Uterus (tissue), 4 donors: Measurements from ENCODE around the gene C1QTNF1. TPM values are rescaled to one million over a fixed set of nuclear protein-coding genes. Genes with fewer than 3 reads are reported as not detected.
"Not testable (repeated sequence)": the region's sequence is repeated elsewhere in the genome, so short reads cannot be mapped to it uniquely, and the experiment has no call there.

ENCODE experiments used
- DNase-seq, 2 donors: peaks; one replicate each; pipeline ENCODE4 v3.0.0-alpha.2; 2019 to 2020
- H3K27ac ChIP-seq, 2 donors: fragments of 200-600 bp; sonication (generic); 1 replicate in 1 of 2; 2 replicates in 1 of 2; pipeline ENCODE4 v1.5.1; 2016 to 2018
- H3K27me3 ChIP-seq, 2 donors: fragments of 200-600 bp; sonication (generic); one replicate each; pipeline ENCODE4 v1.5.1; 2018 to 2019; ENCODE audit warnings: control low read depth in 1 of 2
- H3K36me3 ChIP-seq, 2 donors: fragments of 200-600 bp; sonication (generic); one replicate each; pipeline ENCODE4 v1.5.1; 2019; ENCODE audit warnings: control low read depth in 1 of 2
- H3K4me1 ChIP-seq, 2 donors: fragments of 200-600 bp; sonication (generic); one replicate each; pipeline ENCODE4 v1.5.1; 2018 to 2019; ENCODE audit warnings: control low read depth in 1 of 2
- H3K4me3 ChIP-seq, 2 donors: fragments of 200-600 bp; sonication (generic); 1 replicate in 1 of 2; 2 replicates in 1 of 2; pipeline ENCODE4 v1.5.1; 2018 to 2019; ENCODE audit warnings: mild to moderate bottlenecking in 1 of 2
- H3K9me3 ChIP-seq, 2 donors: fragments of 200-600 bp; sonication (generic); one replicate each; pipeline ENCODE4 v1.5.1; 2019; ENCODE audit warnings: control low read depth in 1 of 2
- POLR2A ChIP-seq, 2 donors: fragments of 450-650 bp; IDR thresholded peaks; one replicate each; pipeline ENCODE4 v1.6.1; 2016; ENCODE audit warnings: antibody characterized with exemption in 2 of 2, mild to moderate bottlenecking in 1 of 2, moderate library complexity in 1 of 2
- intact Hi-C: fragments of 100-400 bp; cut with DNase I; formaldehyde crosslinking; loops from one replicate; pipeline ENCODE4 v1.15.1; 2023; ENCODE audit warnings: low total_unique reads
- total RNA-seq, 4 donors: library from RNA; depleted of rRNA in 3 of 4; stranded (reverse); fragments of >200 nt in 3 of 4; gene quantifications; one replicate each; pipeline versions ENCODE4 v1.1.0 to v1.2.4, GENCODE V29; 2014 to 2023
- TF ChIP-seq, protein P1 (sequence below), 4 experiments: fragments of 200-600 bp in 2 of 4; fragments of 450-650 bp in 2 of 4; sonication (generic) in 2 of 4; IDR thresholded peaks; one replicate each; pipeline ENCODE4 v1.5.1; 2016 to 2019; ENCODE audit warnings: antibody characterized with exemption in 4 of 4, mild to moderate bottlenecking in 2 of 4, moderate library complexity in 1 of 4
- donor health status: DM: yes; HTN: yes; CAD: no.

The C1QTNF1 gene
- total RNA-seq, 4 donors from 2014 or later, result 2.9 to 80.8 (median 39.6) TPM

DNA sequence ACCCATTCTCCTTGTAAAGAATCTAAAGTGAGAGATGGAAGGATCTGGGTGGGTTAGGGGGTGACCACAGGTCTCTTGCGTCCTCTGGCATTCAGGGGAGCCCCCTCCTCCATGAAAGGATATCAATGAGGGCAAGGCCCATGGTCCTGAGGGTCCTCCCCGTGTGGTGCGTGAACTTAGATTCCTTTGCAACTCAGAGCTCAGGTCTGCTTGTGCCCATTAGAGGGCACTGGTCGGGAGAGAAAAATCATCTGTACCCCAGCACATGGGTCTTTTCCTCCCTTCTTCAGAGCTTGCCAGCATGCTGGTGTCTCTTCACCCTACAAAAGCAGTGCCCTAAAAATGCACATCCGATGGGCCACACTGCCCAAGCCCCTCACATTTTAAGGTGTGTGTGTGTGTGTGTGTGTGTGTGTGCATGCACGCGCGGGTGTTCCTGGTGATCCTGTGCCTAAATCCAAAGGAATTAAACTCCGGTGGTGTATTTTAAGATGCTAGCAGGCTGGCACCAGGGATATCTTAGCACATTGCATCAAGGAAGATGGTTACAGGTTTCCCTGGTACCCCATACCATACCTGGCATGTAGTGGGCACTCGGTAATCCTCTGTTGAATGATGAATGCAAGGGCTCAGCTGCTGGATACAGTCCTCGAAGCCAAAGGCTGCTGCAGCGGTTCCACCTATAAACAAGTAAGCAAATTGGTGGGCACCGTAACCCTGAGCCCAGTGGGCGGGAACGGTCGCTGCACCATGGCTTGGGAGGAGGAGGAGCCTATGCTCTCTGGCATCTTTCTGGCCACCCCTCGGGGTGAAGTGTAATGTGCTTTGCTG lies 4.7 kb downstream of the C1QTNF1 start:
- peak; percentile 11 to 12 for DNase-seq
- intact Hi-C loops, result no loop called here
- H3K4me1 ChIP-seq, result peaks cover 7 to 20% of the 10 kb centered on the region in 2 donors
- H3K4me3 ChIP-seq, result no peak overlapping the region
- peak overlapping the region in 1 of 2 donors; percentile 48 for H3K27ac ChIP-seq
- H3K36me3 ChIP-seq, result no peaks in the 10 kb centered on the region
- no peaks in the 10 kb centered on the region for H3K27me3 ChIP-seq
- no peaks in the 10 kb centered on the region for H3K9me3 ChIP-seq
- TF ChIP-seq POLR2A (IDR thresholded peaks at IDR 0.05), result no peak
- TF ChIP-seq, protein P1, sequence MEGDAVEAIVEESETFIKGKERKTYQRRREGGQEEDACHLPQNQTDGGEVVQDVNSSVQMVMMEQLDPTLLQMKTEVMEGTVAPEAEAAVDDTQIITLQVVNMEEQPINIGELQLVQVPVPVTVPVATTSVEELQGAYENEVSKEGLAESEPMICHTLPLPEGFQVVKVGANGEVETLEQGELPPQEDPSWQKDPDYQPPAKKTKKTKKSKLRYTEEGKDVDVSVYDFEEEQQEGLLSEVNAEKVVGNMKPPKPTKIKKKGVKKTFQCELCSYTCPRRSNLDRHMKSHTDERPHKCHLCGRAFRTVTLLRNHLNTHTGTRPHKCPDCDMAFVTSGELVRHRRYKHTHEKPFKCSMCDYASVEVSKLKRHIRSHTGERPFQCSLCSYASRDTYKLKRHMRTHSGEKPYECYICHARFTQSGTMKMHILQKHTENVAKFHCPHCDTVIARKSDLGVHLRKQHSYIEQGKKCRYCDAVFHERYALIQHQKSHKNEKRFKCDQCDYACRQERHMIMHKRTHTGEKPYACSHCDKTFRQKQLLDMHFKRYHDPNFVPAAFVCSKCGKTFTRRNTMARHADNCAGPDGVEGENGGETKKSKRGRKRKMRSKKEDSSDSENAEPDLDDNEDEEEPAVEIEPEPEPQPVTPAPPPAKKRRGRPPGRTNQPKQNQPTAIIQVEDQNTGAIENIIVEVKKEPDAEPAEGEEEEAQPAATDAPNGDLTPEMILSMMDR (IDR thresholded peaks at IDR 0.05), result peak in 1 of 4 experiments; percentile 6

DNA sequence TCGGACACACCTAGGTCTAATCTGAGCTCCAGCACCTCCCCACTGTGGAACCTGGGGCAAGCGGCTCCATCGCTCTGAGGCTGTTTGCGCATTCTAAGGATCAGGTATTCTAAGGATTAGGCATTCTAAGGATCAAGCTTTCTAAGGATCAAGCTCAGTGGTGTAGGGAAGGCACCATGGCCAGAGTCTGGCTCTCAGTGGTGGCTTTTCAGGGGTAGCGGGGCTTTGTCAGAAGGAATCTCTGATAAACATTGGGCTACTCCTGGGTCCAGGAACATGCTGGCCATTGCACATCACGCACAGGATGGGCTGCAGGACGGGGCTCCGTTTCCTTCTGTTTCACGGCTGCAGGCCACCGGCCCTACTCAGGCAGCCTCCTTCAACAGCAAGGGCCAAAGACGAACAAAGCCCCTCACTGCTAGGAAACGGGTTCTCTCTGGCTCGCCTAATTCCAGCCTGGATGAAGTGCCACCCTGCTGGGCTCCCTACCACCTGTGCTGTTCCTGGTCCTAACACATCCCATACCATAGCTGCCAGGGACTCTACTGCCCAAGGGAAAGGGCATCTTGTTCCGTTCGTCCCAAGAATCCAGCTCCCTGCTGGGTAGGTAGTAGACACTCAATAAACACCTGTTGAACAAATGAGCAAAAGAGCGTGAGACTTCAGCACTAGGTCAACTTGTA lies 5.5 kb downstream of the C1QTNF1 start:
- no peak overlapping the region for H3K27ac ChIP-seq
- H3K9me3 ChIP-seq, result no peaks in the 10 kb centered on the region
- TF ChIP-seq, protein P1 (IDR thresholded peaks at IDR 0.05), result no peak
- TF ChIP-seq POLR2A (IDR thresholded peaks at IDR 0.05), result no peak
- intact Hi-C loops, result no loop called here
- no peaks in the 10 kb centered on the region for H3K36me3 ChIP-seq
- H3K4me1 ChIP-seq, result peaks cover 7 to 18% of the 10 kb centered on the region in 2 donors
- peak in 1 of 2 donors; percentile 11 for DNase-seq
- no peaks in the 10 kb centered on the region for H3K27me3 ChIP-seq
- no peak overlapping the region for H3K4me3 ChIP-seq

DNA sequence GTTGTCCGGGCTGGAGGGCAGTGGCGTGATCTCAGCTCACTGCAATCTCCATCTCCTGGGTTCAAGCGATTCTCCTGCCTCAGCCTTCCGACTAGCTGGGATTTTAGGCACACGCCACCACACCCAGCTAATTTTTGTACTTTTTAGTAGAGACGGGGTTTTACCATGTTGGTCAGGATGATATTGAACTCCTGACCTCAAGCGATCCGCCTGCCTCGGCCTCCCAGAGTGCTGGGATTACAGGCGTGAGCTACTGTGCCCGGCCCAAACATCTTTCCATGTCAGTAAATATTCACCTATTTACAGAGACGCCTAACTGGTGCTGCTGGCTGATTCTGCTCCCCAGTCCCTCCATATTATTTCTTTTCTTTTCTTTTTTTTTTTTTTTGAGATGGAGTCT lies 6.7 kb downstream of the C1QTNF1 start:
- H3K27ac ChIP-seq, H3K4me3 ChIP-seq, intact Hi-C loops, H3K27me3 ChIP-seq, H3K9me3 ChIP-seq, H3K36me3 ChIP-seq, DNase-seq: not testable (repeated sequence)
- peaks cover 7 to 12% of the 10 kb centered on the region in 2 donors for H3K4me1 ChIP-seq

DNA sequence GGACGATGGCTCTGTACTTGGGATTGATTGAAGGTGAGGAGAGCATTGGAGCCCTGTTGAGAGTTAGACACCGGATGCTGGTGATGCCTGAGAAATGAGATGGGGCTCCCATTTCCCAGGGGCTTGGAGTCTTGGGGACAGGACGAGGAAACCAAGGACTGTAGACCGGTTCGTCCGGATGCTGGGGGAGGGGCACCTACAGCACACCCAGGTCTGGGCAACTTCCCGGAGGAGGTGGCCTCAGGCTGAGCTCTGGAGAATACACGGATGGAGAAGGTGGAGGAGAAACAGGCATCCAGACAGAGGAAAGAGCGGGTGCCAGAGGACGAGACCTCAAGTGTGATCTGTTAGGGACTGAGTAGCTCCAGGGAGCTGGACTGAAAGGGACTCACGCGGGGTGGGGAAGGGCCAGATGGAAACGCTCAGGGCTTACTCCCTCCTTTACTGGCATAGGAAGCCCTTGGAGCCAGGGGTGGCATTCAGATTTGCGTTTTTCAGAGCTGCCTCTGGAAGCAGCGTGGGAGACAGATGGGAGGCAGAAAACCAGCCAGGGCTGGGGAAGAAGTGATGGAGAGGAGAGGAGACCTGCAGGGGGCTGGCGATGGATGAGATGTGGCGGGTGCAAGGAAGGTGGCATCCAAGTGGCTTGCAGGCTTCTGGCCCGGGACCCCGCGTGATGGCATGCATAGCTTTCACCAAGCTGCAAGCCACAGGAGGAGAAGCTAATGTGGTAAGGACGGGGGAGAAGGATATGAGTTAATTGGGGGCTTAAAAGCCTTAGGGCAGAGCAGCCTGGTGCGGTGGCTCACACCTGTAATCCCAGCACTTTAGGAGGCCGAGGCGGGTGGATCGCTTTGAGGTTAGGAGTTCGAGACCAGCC lies 8.3 kb downstream of the C1QTNF1 start:
- Histone ChIP-seq H3K9me3 (no peaks in the 10 kb centered on the region), H3K27ac (no peak overlapping the region), H3K27me3 (no peaks in the 10 kb centered on the region), H3K4me3 (no peak overlapping the region), H3K4me1 (peaks cover 2 to 4% of the 10 kb centered on the region in 2 donors), H3K36me3 (no peaks in the 10 kb centered on the region)
- intact Hi-C loops, result no loop called here
- no peak for TF ChIP-seq POLR2A (IDR thresholded peaks at IDR 0.05)
- TF ChIP-seq, protein P1 (IDR thresholded peaks at IDR 0.05), result no peak
- DNase-seq, result peak in 1 of 2 donors; percentile 6

DNA sequence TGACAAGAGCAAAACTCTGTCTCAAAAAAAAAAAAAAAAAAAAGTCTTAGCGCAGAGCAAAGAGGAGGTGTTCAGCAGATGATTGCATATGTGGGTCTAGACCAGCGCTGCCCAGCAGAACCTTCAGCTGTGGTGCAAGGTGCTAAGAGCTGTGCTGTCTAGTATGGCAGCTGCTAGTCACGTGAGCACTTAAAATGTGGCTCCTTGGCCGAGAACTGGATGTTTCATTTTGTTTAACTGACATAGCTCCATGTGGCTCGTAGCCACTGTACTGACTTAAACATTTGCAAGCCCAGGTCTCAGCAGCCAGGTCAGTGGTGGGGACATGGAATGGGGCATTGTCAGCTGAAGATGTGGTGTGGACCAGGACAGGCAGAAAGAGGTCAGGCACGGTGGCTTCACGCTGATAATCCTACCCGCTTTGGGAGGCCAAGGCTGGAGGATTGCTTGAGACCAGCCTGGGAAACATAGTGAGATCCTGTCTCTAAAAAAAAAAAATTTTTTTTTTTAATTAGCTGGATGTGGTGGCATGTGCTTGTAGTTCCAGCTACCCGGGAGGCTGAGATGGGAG lies 9.2 kb downstream of the C1QTNF1 start:
- no peaks in the 10 kb centered on the region for H3K4me1 ChIP-seq
- DNase-seq, result peak in 1 of 2 donors; percentile 4
- no peak overlapping the region for H3K4me3 ChIP-seq
- no peaks in the 10 kb centered on the region for H3K27me3 ChIP-seq
- no peaks in the 10 kb centered on the region for H3K9me3 ChIP-seq
- H3K36me3 ChIP-seq, result no peaks in the 10 kb centered on the region
- TF ChIP-seq POLR2A (IDR thresholded peaks at IDR 0.05), result no peak
- TF ChIP-seq, protein P1 (IDR thresholded peaks at IDR 0.05), result no peak
- intact Hi-C loops, result no loop called here
- no peak overlapping the region for H3K27ac ChIP-seq
